Activated B cell treated with CpG ODN at 0.5 μM for 24 hours (primary cell): ENCODE measurements around the gene POFUT2. TPM values are rescaled to one million over a fixed set of nuclear protein-coding genes. Genes with fewer than 3 reads are reported as not detected.

ENCODE experiments used
- ATAC-seq: fragments of 200-7000 bp; cut with Tn5 transposase; one replicate; pipeline ENCODE4 v1.10.0; 2021; ENCODE audit warnings: low read depth, mild to moderate bottlenecking, moderate library complexity
- CTCF ChIA-PET: fragments of 350-600 bp; sonication (Branson Sonifier 250); formaldehyde crosslinking; loops from one replicate; lab custom pipeline; 2021; ENCODE audit warnings: antibody characterized with exemption; lab: Charles Lee
- POLR2A ChIA-PET: fragments of 350-600 bp; sonication (Branson Sonifier 250); formaldehyde crosslinking; loops from one replicate; lab custom pipeline; 2021; ENCODE audit warnings: antibody characterized with exemption; lab: Charles Lee
- DNase-seq: peaks from one replicate; pipeline ENCODE4 v3.0.0; 2022
- H3K27ac Mint-ChIP-seq: one replicate; pipeline ENCODE4 v1.8.0; 2020; ENCODE audit warnings: mixed read lengths
- H3K27me3 Mint-ChIP-seq: one replicate; pipeline ENCODE4 v1.8.0; 2021; ENCODE audit warnings: mixed read lengths
- H3K36me3 Mint-ChIP-seq: one replicate; pipeline ENCODE4 v1.8.0; 2021; ENCODE audit warnings: low read depth, mixed read lengths
- H3K4me1 Mint-ChIP-seq: one replicate; pipeline ENCODE4 v1.8.0; 2021; ENCODE audit warnings: mixed read lengths
- H3K4me3 Mint-ChIP-seq: one replicate; pipeline ENCODE4 v1.8.0; 2020; ENCODE audit warnings: mild to moderate bottlenecking, mixed read lengths
- H3K9me3 Mint-ChIP-seq: one replicate; pipeline ENCODE4 v1.8.0; 2020; ENCODE audit warnings: mixed read lengths
- intact Hi-C: fragments of 100-400 bp; cut with micrococcal nuclease; formaldehyde crosslinking; loops from one replicate; pipeline ENCODE4 v1.15.1; 2024
- total RNA-seq: library from RNA; stranded (reverse); gene quantifications from 2 replicates; pipeline ENCODE4 v1.2.3, GENCODE V29; 2022
- TF ChIP-seq, protein P1 (sequence below): fragments of 200-600 bp; IDR thresholded peaks from one replicate; pipeline ENCODE4 v1.8.0; 2022; ENCODE audit warnings: antibody characterized with exemption, mild to moderate bottlenecking

The POFUT2 gene
- total RNA-seq, 1 donor from 2014 or later: 21.4 TPM

- H3K27me3 Mint-ChIP-seq: peaks cover 6% of the 10 kb centered on the region
- ATAC-seq (no peak), DNase-seq (no peak)
- intact Hi-C loops: no loop called here
- TF ChIP-seq, protein P1, sequence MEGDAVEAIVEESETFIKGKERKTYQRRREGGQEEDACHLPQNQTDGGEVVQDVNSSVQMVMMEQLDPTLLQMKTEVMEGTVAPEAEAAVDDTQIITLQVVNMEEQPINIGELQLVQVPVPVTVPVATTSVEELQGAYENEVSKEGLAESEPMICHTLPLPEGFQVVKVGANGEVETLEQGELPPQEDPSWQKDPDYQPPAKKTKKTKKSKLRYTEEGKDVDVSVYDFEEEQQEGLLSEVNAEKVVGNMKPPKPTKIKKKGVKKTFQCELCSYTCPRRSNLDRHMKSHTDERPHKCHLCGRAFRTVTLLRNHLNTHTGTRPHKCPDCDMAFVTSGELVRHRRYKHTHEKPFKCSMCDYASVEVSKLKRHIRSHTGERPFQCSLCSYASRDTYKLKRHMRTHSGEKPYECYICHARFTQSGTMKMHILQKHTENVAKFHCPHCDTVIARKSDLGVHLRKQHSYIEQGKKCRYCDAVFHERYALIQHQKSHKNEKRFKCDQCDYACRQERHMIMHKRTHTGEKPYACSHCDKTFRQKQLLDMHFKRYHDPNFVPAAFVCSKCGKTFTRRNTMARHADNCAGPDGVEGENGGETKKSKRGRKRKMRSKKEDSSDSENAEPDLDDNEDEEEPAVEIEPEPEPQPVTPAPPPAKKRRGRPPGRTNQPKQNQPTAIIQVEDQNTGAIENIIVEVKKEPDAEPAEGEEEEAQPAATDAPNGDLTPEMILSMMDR: no peak
- CTCF ChIA-PET: no interaction called here
- H3K36me3 Mint-ChIP-seq: no peaks in the 10 kb centered on the region
- H3K27ac Mint-ChIP-seq: no peak overlapping the region
- H3K4me1 Mint-ChIP-seq: no peaks in the 10 kb centered on the region
- H3K4me3 Mint-ChIP-seq: no peak overlapping the region
- no peaks in the 10 kb centered on the region for H3K9me3 Mint-ChIP-seq
- POLR2A ChIA-PET: no interaction called here
Observed at GRCh38 chr21:45301521-45302081, 13.9 kb upstream of the POFUT2 start.

DNA sequence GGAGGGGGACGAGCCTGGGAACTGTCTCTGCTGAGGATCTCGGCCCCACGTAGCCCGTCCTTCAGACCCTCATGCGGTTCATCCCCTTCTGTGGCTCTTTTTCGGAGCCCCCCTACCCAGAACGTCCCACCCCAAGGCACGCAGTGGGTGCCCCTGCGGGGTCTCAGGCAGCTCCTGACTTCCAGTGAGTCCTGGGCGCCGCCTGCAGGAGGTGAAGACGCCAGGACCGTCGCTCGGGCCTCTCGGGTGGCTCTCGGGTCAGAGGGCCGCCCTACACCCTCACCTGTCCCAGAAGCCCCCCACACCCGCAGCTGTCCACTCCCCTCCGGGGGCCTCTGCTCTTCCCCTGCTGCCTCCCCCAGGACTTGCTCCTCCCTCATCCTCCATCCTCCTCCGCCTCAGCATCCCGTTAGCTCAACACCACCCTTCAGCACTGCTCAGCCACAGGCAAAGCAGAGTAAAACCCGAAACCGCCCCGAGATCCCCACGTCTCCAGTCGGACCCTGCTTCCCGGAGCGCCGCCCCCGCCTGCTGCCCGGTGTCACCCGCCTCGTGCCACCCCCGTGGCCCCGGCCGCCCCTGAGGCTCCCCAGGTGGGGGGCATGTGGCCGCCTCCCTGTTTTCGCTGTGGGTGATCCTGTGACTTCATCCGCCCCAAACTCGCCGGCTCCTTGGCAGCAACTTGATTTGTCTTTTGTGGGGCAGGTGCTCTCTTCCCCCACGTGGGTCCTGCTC is 13.3 kb upstream of the POFUT2 start:
- H3K36me3 Mint-ChIP-seq: no peaks in the 10 kb centered on the region
- ChIA-PET POLR2A (no interaction called here), CTCF (no interaction called here)
- DNase-seq (no peak), ATAC-seq (no peak)
- no peak overlapping the region for H3K4me3 Mint-ChIP-seq
- H3K27ac Mint-ChIP-seq: no peak overlapping the region
- intact Hi-C loops: no loop called here
- H3K27me3 Mint-ChIP-seq: peaks cover 3% of the 10 kb centered on the region
- no peaks in the 10 kb centered on the region for H3K9me3 Mint-ChIP-seq
- H3K4me1 Mint-ChIP-seq: no peaks in the 10 kb centered on the region
- TF ChIP-seq, protein P1: no peak

GRCh38 chr21:45299864-45300785 is 12.4 kb upstream of the POFUT2 start:
- no peaks in the 10 kb centered on the region for H3K9me3 Mint-ChIP-seq
- intact Hi-C loops: loop anchor here (10.0 kb wide), 1 partner anchor 355 kb away; the partner anchor contains the start of gene SLX9
- H3K4me3 Mint-ChIP-seq: no peak overlapping the region
- CTCF ChIA-PET: no interaction called here
- TF ChIP-seq, protein P1: no peak
- H3K27ac Mint-ChIP-seq: no peak overlapping the region
- POLR2A ChIA-PET: no interaction called here
- peaks cover 2% of the 10 kb centered on the region for H3K27me3 Mint-ChIP-seq
- H3K4me1 Mint-ChIP-seq: no peaks in the 10 kb centered on the region
- no peaks in the 10 kb centered on the region for H3K36me3 Mint-ChIP-seq
- no peak for ATAC-seq
- DNase-seq: no peak

DNA sequence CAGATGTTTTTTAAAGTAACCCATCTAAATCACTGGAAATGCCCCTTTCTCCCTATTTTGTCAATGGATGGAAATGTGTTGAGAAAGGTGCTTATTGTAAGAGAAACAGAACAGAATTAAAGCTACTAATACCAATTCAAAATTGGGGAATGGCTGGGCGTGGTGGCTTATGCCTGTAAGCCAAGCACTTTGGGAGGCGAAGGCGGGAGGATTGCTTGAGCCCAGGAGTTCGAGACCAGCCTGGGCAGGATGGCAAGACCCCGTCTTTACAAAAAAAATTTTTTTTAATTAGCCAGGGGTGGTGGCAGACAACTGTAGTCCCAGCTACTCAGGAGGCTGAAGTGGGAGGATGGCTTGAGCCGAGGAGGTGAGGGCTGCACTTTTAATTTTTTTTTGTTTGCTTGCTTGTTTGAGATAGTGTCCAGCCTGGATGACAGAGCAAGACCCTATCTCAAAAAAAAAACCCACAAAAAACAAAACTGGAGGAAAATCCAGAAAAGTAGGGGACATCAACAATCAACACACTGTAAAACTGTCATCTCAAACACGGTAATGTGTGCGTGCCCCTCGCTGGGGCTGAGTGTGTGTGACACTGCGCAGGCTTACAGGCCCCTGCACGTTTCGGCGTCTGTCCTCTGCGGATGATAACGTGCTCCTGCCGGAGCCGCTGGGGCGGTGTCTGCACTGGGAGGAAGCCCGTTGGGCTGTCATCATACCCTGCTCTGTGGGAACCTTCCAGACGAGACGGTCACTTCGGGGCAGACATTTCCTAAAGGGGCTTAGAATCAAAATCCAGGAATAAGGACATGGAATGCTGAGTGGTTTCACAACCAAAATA is 11.6 kb upstream of the POFUT2 start:
- CTCF ChIA-PET: no interaction called here
- Mint-ChIP-seq H3K27me3 (peaks cover 4% of the 10 kb centered on the region), H3K4me1 (no peaks in the 10 kb centered on the region), H3K27ac (no peak overlapping the region), H3K36me3 (no peaks in the 10 kb centered on the region), H3K4me3 (no peak overlapping the region), H3K9me3 (no peaks in the 10 kb centered on the region)
- ATAC-seq (no peak), DNase-seq (no peak)
- POLR2A ChIA-PET: no interaction called here
- intact Hi-C loops: loop anchor here (10.0 kb wide), 1 partner anchor 354 kb away; the partner anchor contains the start of gene SLX9
- TF ChIP-seq, protein P1: no peak
